Measurements from ENCODE around the gene ACSM6. TPM values are rescaled to one million over a fixed set of nuclear protein-coding genes. Genes with fewer than 3 reads are reported as not detected.

Gene ACSM6
- total and polyA plus RNA-seq, 2 of the 8 experiments (the other 6 are each of a cell fraction or from before 2014, with no cell fraction given), result 0.33 TPM; not detected in 1

- Histone ChIP-seq H2AK5ac (ENCODE audit: low read depth, low read length) (peak overlapping the region; percentile 70; the same call in 1 of the 2 replicates), H3K23ac (ENCODE audit: insufficient read length) (no peak overlapping the region), H2BK15ac (ENCODE audit: low read length) (no peak overlapping the region), H3K23me2 (ENCODE audit: low read depth, low read length) (no peaks in the 10 kb centered on the region), H3K79me2 (ENCODE audit: control insufficient read depth in 1 of 2, insufficient read depth in 2 of 2, low read length in 2 of 2) (peaks cover 3 to 18% of the 10 kb centered on the region in 2 experiments; a peak in 2 of 4 replicates), H3K27me3 (replicated peaks in 1 of 4; ENCODE audit: control insufficient read depth in 3 of 4, extremely low read depth in 1 of 4, insufficient read depth in 3 of 4, low read length in 3 of 4) (no peaks in the 10 kb centered on the region), H3K9ac (replicated peaks in 1 of 4; ENCODE audit: extremely low read depth in 1 of 4, low read depth in 3 of 4, low read length in 3 of 4) (no peak overlapping the region; a peak in 1 of 7 replicates), H3K9me3 (ENCODE audit: insufficient read depth in 2 of 2, low read depth in 1 of 2, low read length in 1 of 2) (no peaks in the 10 kb centered on the region), H4K8ac (ENCODE audit: extremely low read depth, insufficient read depth, low read length) (no peak overlapping the region), H3K79me1 (ENCODE audit: low read depth, low read length) (peaks cover 12% of the 10 kb centered on the region), H3K4me2 (ENCODE audit: insufficient read depth in 1 of 2, low read depth in 2 of 2, low read length in 2 of 2) (no peak overlapping the region), H2BK20ac (ENCODE audit: low read length) (0 out of 2 replicates have a peak overlapping the region, but pooled peaks have one; percentile 26), H3K4ac (replicated peaks; ENCODE audit: insufficient read length, low read depth, low read length) (no peak overlapping the region), H2BK5ac (ENCODE audit: low read depth, low read length) (peak overlapping the region; percentile 75; the same call in 1 of the 2 replicates), H4K5ac (ENCODE audit: insufficient read length, low read depth, low read length) (no peak overlapping the region), H3K4me1 (replicated peaks in 1 of 4; ENCODE audit: control insufficient read depth in 3 of 4, insufficient read depth in 4 of 4, low read length in 3 of 4) (peaks cover 6 to 23% (median 14%) of the 10 kb centered on the region in 4 experiments), H2BK120ac (replicated peaks; ENCODE audit: low read depth, low read length) (no peak overlapping the region), H3K36me3 (ENCODE audit: control insufficient read depth in 2 of 4, insufficient read depth in 4 of 4, low read length in 3 of 4) (peaks cover 0 to 52% (median 7%) of the 10 kb centered on the region in 4 experiments; a peak in 6 of 8 replicates), H2BK12ac (ENCODE audit: low read depth, low read length) (peak overlapping the region; percentile 40; the same call in 1 of the 2 replicates), H3K4me3 (ENCODE audit: extremely low read depth in 1 of 4, insufficient read depth in 2 of 4, low read depth in 3 of 4, low read length in 4 of 4) (no peak overlapping the region), H3K14ac (ENCODE audit: insufficient read length) (no peak overlapping the region), H4K91ac (replicated peaks; ENCODE audit: insufficient read length, low read length) (no peak overlapping the region), H2AFZ (ENCODE audit: low read length) (no peak overlapping the region), H3K18ac (ENCODE audit: extremely low read depth, low read length) (no peak overlapping the region), H3K27ac (ENCODE audit: low read depth, low read length) (no peak overlapping the region), H3K56ac (replicated peaks; ENCODE audit: insufficient read length, low read depth, low read length) (no peak overlapping the region), H4K20me1 (replicated peaks in 1 of 2; ENCODE audit: control insufficient read depth in 1 of 2, insufficient read depth in 2 of 2, low read length in 2 of 2) (peaks cover 0 to 1% of the 10 kb centered on the region in 2 experiments)
- 84% methylated on average over 12 of the region's 12 CpGs; no CpG with 5 or more reads in 1 of the 2 experiments for WGBS, 2 experiments (ENCODE audit: extremely low coverage in 1 of 2, insufficient coverage in 1 of 2, insufficient read length in 1 of 2, insufficient replicate concordance in 2 of 2, low coverage in 1 of 2, low lambda C conversion rate in 2 of 2, missing lambda C conversion rate in 1 of 2)
- DNase-seq (ENCODE audit: low read depth in 1 of 2, low spot score in 2 of 2), result peak in 1 of 2 experiments; percentile 47
- no peak for FAIRE-seq
- CTCF ChIA-PET (ENCODE audit: partially characterized antibody), result interaction anchor here (1.0 to 2.9 kb wide), 2 partner anchors 25 to 94 kb away, joined by 3 to 10 read pairs; no protein-coding TSS in a partner anchor
- POLR2A ChIA-PET (ENCODE audit: partially characterized antibody), result no interaction called here
- TF ChIP-seq GTF2F1 (IDR thresholded peaks at IDR 0.05; ENCODE audit: borderline replicate concordance, low read depth, low read length) (no peak), PHF8 (conservative IDR thresholded peaks at IDR 0.05; ENCODE audit: low read depth, low read length) (no peak), SIRT6 (IDR thresholded peaks at IDR 0.05; ENCODE audit: low read length) (no peak), TAF1 (IDR thresholded peaks at IDR 0.05; ENCODE audit: low read depth, low read length) (no peak), TCF12 (IDR thresholded peaks at IDR 0.05; ENCODE audit: low read depth, low read length) (no peak), NRF1 (IDR thresholded peaks at IDR 0.05; ENCODE audit: low read depth, low read length) (no peak), SRF (IDR thresholded peaks at IDR 0.05; ENCODE audit: low read depth, low read length) (no peak), KDM4A (IDR thresholded peaks at IDR 0.05; ENCODE audit: low read depth, low read length, severe bottlenecking) (no peak), EZH2 (IDR thresholded peaks at IDR 0.05; ENCODE audit: low read depth, low read length, severe bottlenecking) (no peak), CBX5 (IDR thresholded peaks at IDR 0.05; ENCODE audit: low read depth, low read length) (no peak), BCL11A (IDR thresholded peaks at IDR 0.05; ENCODE audit: low read depth in 2 of 2, low read length in 2 of 2) (no peak), TEAD4 (IDR thresholded peaks at IDR 0.05; ENCODE audit: low read depth, low read length) (no peak), MAFK (IDR thresholded peaks at IDR 0.05; ENCODE audit: low read depth, low read length) (no peak)
Observed at GRCh38 chr10:95268438-95268837, 74.4 kb downstream of the ACSM6 start.

Data from H1 (cell line).